Non-pigmented ciliary epithelial cell (primary cell): ENCODE results near the gene RPS6KA5.
"Not testable (repeated sequence)": the region's sequence is repeated elsewhere in the genome, so short reads cannot be mapped to it uniquely, and the experiment has no call there.

ENCODE experiments used
- DNase-seq: peaks from one replicate; pipeline ENCODE4 v3.0.0-alpha.2; 2010; ENCODE audit warnings: low read depth

RPS6KA5 gene

GRCh38 chr14:90870950-90871604 lies 189.4 kb downstream of the RPS6KA5 start:
- DNase-seq, result no peak

GRCh38 chr14:90867501-90867900 lies 192.9 kb downstream of the RPS6KA5 start:
- DNase-seq, result no peak

DNA sequence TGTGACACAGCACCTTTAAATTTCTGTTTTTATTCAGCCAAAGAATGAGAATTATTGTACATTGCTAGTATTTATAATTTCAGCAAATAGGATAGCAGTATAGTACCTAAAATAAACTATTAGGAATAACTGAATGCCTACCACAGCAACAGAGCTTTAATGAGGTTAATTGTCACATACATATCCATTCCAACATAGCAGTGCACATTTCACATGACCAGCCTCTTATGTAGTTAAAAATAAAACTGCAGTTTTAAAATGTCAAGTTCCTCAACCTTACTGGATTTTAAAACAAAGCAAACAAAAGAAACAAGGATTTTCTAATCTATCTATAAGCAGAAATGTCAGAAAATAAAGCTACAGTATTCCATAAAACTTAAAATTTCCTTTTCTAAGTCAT lies 193.6 kb downstream of the RPS6KA5 start:
- DNase-seq, result no peak

- no peak for DNase-seq
Observed at GRCh38 chr14:90864741-90865140, 195.7 kb downstream of the RPS6KA5 start.

DNA sequence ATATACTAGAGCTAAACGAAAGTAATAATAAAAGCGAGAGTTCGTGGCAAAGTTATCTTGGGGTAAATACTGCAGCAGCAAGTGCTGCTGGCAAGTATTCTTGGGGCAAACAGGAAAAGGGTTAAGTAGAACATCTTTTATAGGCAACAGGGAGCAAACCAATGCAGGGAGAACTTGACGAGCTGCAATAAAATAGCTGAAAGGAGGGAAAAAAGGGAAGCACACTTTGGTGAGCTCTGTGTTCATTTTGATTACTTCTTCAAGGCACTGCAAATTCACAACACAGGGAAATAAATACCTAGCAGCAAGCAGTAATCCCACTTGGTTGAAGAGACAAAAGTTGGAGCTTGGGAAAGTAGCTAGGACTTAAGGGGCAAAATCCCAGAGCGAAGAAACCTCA lies 201.9 kb downstream of the RPS6KA5 start:
- DNase-seq, result no peak

DNA sequence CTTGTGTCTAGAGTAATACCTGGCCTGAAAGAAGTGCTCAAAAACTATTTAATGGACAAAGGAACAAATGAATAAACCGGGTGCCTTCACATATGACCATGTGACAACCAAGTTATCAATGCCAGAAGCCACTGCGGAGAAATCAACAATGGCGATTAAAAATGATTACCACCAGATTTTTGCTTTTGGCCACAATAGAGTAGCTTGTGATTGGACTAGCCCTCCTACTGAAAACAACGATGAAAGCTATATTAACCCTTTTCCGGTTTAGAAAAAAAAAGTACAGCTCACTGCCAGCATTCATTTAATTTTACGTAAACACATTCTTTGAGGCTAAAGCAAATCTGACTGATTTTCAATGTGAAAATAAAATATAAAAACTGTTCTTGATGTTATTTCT lies 202.6 kb downstream of the RPS6KA5 start:
- no peak for DNase-seq

DNA sequence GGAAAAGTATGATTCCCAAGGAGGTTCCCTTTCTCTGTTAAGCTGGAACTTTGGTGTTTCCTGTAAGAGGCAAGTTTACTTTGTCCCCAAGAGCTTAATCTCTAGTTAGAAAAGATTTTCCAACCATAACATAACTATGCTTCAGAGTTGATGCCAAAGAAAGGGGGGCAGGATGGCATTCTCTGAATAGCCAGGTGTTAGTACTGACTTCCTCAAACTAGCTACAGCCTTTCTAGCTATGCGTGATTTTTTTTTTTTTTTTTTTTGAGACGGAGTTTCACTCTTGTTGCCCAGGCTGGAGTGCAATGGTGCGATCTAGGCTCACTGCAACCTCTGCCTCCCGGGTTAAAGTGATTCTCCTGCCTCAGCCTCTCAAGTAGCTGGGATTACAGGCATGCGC lies 204.3 kb downstream of the RPS6KA5 start:
- DNase-seq, result not testable (repeated sequence)

GRCh38 chr14:90853116-90853515 lies 207.3 kb downstream of the RPS6KA5 start:
- no peak for DNase-seq

- no peak for DNase-seq
Observed at GRCh38 chr14:90851327-90852036, 209.0 kb downstream of the RPS6KA5 start.

GRCh38 chr14:90850487-90850886 lies 210.0 kb downstream of the RPS6KA5 start:
- no peak for DNase-seq

- no peak for DNase-seq
Observed at GRCh38 chr14:90849787-90850444, 210.5 kb downstream of the RPS6KA5 start.

DNA sequence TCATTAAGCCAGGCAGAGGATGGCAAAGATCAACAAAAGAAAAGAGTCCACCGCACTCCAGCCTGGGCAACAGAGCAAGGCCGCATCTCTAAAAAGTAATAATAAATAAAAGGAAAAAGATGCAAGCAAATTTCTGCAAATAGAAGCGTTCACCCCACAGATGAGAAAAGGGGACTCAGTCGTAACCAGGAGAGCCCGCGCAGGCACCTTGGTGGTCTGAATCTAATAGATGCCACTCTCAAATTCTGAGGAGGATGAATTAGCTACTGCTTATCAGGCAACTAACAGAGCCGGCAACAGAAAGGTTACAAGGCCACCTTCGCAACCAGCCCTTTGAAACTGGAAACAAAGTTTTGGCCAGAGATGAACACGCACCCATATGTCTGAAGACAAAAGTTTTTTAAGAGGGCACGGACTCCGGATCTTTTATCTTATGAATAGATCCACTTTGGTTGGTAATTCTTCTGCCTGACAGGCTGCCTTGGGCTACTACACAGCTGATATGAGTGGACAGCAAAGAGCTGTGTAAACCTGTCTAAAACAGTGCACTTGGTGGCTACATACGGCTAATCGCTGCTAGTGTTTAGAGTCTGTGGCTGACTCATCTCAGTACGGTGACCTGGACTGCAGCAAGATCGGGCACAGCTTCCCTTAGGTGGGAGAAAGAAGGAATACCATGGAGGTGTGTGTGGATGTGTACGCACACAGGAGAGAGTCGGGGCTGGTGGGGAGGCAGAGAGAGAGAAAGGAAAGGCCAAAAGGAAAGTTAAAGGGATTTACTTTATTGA lies 211.3 kb downstream of the RPS6KA5 start:
- DNase-seq, result no peak

DNA sequence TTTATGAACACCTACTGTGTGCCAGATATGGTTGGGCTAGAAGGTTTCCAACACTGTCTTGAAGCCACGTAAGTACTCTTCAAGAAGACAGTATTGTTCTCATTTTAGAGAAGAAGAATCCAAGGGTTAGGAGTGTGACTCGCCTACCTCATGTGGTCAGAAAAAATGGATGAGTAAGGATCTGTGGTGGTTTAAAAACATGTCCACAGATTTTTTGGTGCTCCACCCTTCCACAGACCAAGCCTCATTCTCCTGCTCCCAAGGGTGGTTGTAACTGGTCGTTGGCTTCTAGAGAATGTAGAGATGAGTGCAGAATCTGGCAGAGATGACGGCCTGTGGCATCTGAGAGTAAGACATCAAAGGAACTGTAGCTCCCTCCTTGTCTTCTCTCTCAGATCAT lies 213.9 kb downstream of the RPS6KA5 start:
- DNase-seq, result no peak

GRCh38 chr14:90844321-90844720 lies 216.1 kb downstream of the RPS6KA5 start:
- no peak for DNase-seq

DNA sequence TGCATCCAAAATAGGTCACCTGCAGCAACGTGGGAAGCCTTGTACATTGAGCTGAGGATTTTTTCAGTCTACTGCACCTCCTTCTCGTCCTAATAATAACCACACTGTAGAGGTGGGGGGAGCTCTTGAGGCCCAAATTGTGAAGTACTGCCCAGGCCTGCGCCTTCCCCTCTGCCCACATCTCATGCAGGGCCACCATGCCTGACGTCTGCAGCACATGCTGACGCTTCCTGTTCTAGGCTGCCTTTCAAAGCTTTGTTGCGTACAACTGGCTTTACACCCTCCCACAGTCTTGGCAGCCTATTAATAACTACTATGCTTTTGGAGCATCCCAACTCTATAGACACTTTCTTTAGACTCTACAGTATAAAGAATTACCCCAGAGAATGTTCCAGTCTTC lies 217.7 kb downstream of the RPS6KA5 start:
- no peak for DNase-seq

DNA sequence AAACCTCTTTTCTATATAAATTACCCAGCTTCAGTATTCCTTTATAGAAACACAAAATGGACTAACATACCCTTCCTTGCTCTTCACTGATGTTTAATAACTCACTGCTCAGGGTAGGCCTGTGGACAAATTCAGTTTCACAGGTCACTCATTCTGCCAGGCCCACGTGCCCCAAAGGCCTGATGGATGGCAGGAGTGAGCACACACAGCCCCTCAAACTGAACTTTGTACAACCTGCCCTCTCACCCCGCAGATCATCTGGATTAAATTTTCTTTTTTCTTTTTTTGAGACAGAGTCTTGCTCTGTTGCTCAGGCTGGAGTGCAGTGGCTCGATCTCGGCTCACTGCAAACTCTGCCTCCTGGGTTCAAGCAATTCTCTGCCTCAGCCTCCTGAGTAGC lies 219.8 kb downstream of the RPS6KA5 start:
- DNase-seq, result not testable (repeated sequence)

GRCh38 chr14:90839889-90840266 lies 220.6 kb downstream of the RPS6KA5 start:
- DNase-seq, result no peak

GRCh38 chr14:90839024-90839888 lies 221.2 kb downstream of the RPS6KA5 start:
- DNase-seq, result no peak

DNA sequence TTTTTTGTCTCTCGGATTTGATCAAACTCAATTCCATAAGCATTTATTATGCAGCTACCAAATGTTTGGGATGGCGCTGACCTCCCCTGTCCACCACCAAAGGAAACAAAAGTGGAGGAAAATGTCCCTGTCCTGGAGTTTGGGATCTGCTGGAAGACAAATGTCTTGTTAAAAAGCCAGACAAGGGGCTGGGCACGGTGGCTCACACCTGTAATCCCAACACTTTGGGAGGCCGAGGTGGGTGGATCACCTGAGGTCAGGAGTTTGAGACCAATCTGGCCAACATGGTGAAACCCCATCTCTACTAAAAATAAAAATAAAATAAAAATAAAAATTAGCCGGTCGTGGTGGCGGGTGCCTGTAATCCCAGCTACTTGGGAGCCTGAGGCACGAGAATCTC lies 221.9 kb downstream of the RPS6KA5 start:
- not testable (repeated sequence) for DNase-seq

GRCh38 chr14:90837355-90837754 lies 223.1 kb downstream of the RPS6KA5 start:
- no peak for DNase-seq

DNA sequence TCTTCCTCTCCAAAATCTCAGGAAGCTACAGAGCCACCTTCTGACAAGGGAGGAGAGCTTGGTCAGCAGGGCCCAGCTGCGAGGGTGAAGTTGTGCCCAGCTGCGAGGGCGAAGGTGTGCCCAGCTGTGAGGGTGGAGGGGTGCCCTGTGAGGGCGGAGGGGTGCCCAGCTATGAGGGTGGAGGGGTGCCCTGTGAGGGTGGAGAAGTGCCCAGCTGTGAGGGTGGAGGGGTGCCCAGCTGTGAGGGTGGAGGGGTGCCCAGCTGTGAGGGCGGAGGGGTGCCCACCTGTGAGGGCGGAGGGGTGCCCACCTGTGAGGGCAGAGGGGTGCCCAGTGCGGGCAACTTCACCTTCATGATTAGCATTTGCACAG lies 223.8 kb downstream of the RPS6KA5 start:
- DNase-seq, result no peak

GRCh38 chr14:90831821-90832220 lies 228.6 kb downstream of the RPS6KA5 start:
- DNase-seq, result no peak
